Uterus (tissue), 2 donors: Measurements from ENCODE around the gene TUBA1A.
"Not testable (repeated sequence)": the region's sequence is repeated elsewhere in the genome, so short reads cannot be mapped to it uniquely, and the experiment has no call there.

Source experiments
- POLR2A ChIP-seq, 2 donors: fragments of 450-650 bp; IDR thresholded peaks; one replicate each; pipeline ENCODE4 v1.6.1; 2016; ENCODE audit warnings: antibody characterized with exemption in 2 of 2, mild to moderate bottlenecking in 1 of 2, moderate library complexity in 1 of 2
- TF ChIP-seq, protein P1 (sequence below), 4 experiments: fragments of 200-600 bp in 2 of 4; fragments of 450-650 bp in 2 of 4; sonication (generic) in 2 of 4; IDR thresholded peaks; one replicate each; pipeline ENCODE4 v1.5.1; 2016 to 2019; ENCODE audit warnings: antibody characterized with exemption in 4 of 4, mild to moderate bottlenecking in 2 of 4, moderate library complexity in 1 of 4

DNA sequence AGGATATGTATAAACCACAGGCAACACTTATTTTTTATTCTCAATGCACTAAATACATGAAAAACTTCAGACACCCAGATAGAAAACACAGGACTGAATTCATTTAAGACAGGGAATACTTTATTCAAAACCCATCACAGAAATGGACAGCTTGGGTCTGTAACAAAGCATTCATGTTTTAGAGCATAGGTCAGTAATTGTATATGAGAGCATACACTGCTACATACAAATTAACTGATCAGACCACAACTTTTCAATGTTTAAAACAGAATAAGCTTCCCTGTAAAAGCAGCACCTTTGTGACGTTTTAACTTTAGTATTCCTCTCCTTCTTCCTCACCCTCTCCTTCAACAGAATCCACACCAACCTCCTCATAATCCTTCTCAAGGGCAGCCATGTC lies 4.2 kb downstream of the TUBA1A start:
- TF ChIP-seq, protein P1, sequence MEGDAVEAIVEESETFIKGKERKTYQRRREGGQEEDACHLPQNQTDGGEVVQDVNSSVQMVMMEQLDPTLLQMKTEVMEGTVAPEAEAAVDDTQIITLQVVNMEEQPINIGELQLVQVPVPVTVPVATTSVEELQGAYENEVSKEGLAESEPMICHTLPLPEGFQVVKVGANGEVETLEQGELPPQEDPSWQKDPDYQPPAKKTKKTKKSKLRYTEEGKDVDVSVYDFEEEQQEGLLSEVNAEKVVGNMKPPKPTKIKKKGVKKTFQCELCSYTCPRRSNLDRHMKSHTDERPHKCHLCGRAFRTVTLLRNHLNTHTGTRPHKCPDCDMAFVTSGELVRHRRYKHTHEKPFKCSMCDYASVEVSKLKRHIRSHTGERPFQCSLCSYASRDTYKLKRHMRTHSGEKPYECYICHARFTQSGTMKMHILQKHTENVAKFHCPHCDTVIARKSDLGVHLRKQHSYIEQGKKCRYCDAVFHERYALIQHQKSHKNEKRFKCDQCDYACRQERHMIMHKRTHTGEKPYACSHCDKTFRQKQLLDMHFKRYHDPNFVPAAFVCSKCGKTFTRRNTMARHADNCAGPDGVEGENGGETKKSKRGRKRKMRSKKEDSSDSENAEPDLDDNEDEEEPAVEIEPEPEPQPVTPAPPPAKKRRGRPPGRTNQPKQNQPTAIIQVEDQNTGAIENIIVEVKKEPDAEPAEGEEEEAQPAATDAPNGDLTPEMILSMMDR (IDR thresholded peaks at IDR 0.05), result not testable (repeated sequence)
- TF ChIP-seq POLR2A (IDR thresholded peaks at IDR 0.05), result not testable (repeated sequence)
